Activated naive CD4-positive, alpha-beta T cell treated with anti-CD3 and anti-CD28 coated beads, Interleukin-2, amount 50 U/mL, for 72 hours (primary cell): Measurements from ENCODE around the gene ALDH1A3. TPM values are rescaled to one million over a fixed set of nuclear protein-coding genes. Genes with fewer than 3 reads are reported as not detected.

Experiments used
- ATAC-seq, 2 donors: fragments of 150-1000 bp; cut with Tn5 transposase; 2 replicates each; pipeline ENCODE4 v1.10.0; 2021; ENCODE audit warnings: mild to moderate bottlenecking in 2 of 2, moderate library complexity in 2 of 2
- DNase-seq, 2 donors: peaks; one replicate each; pipeline ENCODE4 v3.0.0; 2021 to 2022; ENCODE audit warnings: low spot score in 2 of 2
- H3K27ac Mint-ChIP-seq, 2 donors: one replicate each; pipeline ENCODE4 v1.8.0; 2022; ENCODE audit warnings: mild to moderate bottlenecking in 2 of 2, mixed read lengths in 2 of 2
- H3K36me3 Mint-ChIP-seq, 2 donors: one replicate each; pipeline ENCODE4 v1.8.0; 2022; ENCODE audit warnings: mixed read lengths in 2 of 2
- H3K9me3 Mint-ChIP-seq, 2 donors: one replicate each; pipeline ENCODE4 v1.8.0; 2022; ENCODE audit warnings: mixed read lengths in 2 of 2
- total RNA-seq, 2 donors: library from RNA; stranded (reverse); gene quantifications; one replicate each; pipeline ENCODE4 v1.2.3, GENCODE V29; 2022

Gene ALDH1A3
- total RNA-seq, 2 donors from 2014 or later, result not detected

DNA sequence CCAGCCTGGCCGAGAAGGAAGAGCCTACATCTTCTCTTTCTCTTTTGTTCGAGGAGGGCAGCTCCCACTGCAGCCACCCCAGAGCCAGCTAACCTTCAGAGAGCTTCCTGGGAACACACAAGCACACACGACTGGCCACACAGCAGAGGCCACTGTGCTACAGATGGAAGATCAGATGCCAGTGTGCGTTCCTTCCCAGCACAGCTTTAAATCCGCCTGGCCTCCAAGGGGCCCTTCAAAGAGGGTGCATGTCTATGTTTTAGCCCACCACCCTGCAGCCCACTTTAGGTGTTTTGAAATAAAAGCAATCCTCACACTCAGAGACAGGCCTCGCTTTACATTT, 12.4 kb downstream of the ALDH1A3 start:
- ATAC-seq (no peak), DNase-seq (no peak)
- Mint-ChIP-seq H3K36me3 (no peaks in the 10 kb centered on the region), H3K27ac (no peak overlapping the region), H3K9me3 (no peaks in the 10 kb centered on the region)

GRCh38 chr15:100893261-100893963, 13.8 kb downstream of the ALDH1A3 start:
- ATAC-seq (no peak), DNase-seq (no peak)
- H3K9me3 Mint-ChIP-seq, result no peaks in the 10 kb centered on the region
- H3K36me3 Mint-ChIP-seq, result no peaks in the 10 kb centered on the region
- no peak overlapping the region for H3K27ac Mint-ChIP-seq

DNA sequence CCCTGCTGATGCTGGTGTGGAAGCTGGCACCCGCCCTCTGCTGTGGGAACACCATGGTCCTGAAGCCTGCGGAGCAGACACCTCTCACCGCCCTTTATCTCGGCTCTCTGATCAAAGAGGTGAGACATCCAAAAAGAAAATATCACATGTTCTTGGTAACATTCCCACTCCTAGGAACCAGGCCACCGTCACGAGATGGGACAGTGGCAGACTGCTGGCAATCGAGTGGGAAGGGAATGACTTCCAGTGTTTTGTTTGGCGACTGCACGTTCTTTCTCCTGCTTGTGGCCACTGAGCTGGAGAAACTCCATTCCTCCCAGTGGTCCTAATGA, 14.3 kb downstream of the ALDH1A3 start:
- H3K9me3 Mint-ChIP-seq, result no peaks in the 10 kb centered on the region
- no peak overlapping the region for H3K27ac Mint-ChIP-seq
- DNase-seq (no peak), ATAC-seq (no peak)
- H3K36me3 Mint-ChIP-seq, result no peaks in the 10 kb centered on the region

DNA sequence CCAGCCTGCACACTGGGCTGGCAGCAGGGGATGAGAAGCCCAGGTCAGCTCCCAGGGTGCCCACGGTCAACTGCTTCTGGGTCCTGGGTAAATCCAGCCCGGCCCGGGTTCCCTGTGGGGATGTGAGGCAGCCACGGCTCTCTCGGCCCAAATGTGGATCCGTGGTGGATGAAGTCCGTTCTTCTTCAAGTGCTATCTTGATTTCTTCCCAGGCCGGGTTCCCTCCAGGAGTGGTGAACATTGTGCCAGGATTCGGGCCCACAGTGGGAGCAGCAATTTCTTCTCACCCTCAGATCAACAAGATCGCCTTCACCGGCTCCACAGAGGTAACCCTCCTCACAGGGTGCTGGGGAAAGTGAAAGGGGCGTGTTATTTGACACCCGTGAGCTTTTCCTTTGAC, 16.1 kb downstream of the ALDH1A3 start:
- ATAC-seq (no peak), DNase-seq (no peak)
- H3K27ac Mint-ChIP-seq, result no peak overlapping the region
- H3K36me3 Mint-ChIP-seq, result no peaks in the 10 kb centered on the region
- no peaks in the 10 kb centered on the region for H3K9me3 Mint-ChIP-seq

DNA sequence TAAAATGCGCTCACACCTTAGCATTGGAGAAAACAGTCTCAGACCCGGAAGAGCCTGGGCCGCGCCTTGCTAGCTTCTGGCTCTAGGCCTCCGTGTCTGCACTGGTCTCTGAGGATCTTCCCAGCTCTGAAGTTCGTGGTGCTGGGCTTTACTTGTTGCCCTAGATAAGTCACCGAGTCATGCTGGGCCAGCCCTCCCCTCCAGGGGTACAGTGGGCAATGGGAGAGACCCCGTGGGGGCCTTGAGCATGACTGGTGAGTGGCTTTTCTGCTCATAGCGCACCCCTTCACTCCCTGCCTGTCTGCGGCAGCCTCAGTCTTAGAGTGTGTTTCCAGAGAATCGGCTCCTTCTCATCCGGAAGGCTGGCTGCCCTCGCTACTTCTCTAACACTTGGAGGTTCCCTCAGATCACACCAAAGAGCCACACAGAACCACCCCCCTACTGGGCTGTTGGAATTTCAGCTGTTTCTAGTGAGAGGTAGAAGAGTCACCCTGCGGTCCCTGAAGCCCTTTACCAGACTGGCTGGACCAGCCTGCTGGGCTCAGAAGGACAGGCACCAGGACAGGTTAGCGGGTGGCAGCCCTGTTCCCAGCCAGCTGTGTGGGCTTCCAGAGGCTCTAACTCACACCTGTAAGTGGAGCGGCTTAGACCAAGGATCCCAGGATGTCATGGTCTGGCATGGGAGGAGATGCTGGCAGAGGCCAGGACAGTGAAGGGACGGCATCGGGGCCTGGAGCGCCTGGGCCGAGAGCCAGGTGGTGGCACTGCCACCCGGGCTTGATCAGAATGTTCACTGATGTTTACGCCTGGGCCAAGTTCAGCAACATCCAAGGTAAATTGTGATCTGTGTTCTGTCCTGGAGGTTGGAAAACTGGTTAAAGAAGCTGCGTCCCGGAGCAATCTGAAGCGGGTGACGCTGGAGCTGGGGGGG, 17.9 kb downstream of the ALDH1A3 start:
- no peak overlapping the region for H3K27ac Mint-ChIP-seq
- ATAC-seq, result no peak

GRCh38 chr15:100898152-100898490, 18.5 kb downstream of the ALDH1A3 start:
- H3K36me3 Mint-ChIP-seq, result no peaks in the 10 kb centered on the region
- H3K9me3 Mint-ChIP-seq, result no peaks in the 10 kb centered on the region
- ATAC-seq, result no peak
- no peak overlapping the region for H3K27ac Mint-ChIP-seq
- no peak for DNase-seq

More for the DNA sequence above, 17.9 kb downstream of the ALDH1A3 start:
- Mint-ChIP-seq H3K9me3 (no peaks in the 10 kb centered on the region), H3K36me3 (no peaks in the 10 kb centered on the region)
- DNase-seq, result no peak

- Mint-ChIP-seq H3K9me3 (no peaks in the 10 kb centered on the region), H3K27ac (no peak overlapping the region), H3K36me3 (no peaks in the 10 kb centered on the region)
- ATAC-seq (no peak), DNase-seq (no peak)
Measured at GRCh38 chr15:100898661-100899462, 19.2 kb downstream of the ALDH1A3 start.

GRCh38 chr15:100899601-100900000, 20.0 kb downstream of the ALDH1A3 start:
- no peak for DNase-seq
- Mint-ChIP-seq H3K9me3 (no peaks in the 10 kb centered on the region), H3K36me3 (no peaks in the 10 kb centered on the region), H3K27ac (no peak overlapping the region)
- ATAC-seq, result no peak

GRCh38 chr15:100900136-100900794, 20.6 kb downstream of the ALDH1A3 start:
- no peaks in the 10 kb centered on the region for H3K9me3 Mint-ChIP-seq
- no peak for DNase-seq
- no peak for ATAC-seq
- H3K36me3 Mint-ChIP-seq, result no peaks in the 10 kb centered on the region
- H3K27ac Mint-ChIP-seq, result no peak overlapping the region

GRCh38 chr15:100900795-100901169, 21.2 kb downstream of the ALDH1A3 start:
- Mint-ChIP-seq H3K36me3 (no peaks in the 10 kb centered on the region), H3K9me3 (no peaks in the 10 kb centered on the region), H3K27ac (no peak overlapping the region)
- DNase-seq, result no peak
- no peak for ATAC-seq

DNA sequence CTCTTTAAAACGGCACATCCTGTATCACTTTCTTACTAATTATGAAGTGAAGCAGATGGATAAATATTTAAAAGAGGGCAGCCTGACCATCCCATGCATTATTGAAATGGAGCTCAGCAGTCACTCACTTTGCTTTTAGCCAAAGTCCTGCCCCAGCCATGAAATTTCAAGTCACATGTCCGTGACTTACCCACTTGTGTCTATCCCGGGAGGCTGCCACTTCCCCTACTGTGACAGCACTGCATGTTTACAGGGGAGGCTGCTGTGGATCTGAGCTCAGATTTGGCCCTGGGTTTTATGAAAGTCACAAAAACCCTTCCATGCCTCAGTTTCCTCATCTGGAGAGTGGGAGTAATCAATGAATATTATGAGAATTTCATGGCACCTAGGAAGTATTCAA, 21.7 kb downstream of the ALDH1A3 start:
- no peak for ATAC-seq
- no peaks in the 10 kb centered on the region for H3K36me3 Mint-ChIP-seq
- H3K9me3 Mint-ChIP-seq, result no peaks in the 10 kb centered on the region
- H3K27ac Mint-ChIP-seq, result no peak overlapping the region
- DNase-seq, result no peak

- Mint-ChIP-seq H3K27ac (no peak overlapping the region), H3K9me3 (no peaks in the 10 kb centered on the region), H3K36me3 (no peaks in the 10 kb centered on the region)
- DNase-seq, result no peak
- no peak for ATAC-seq
Measured at GRCh38 chr15:100901702-100902435, 22.2 kb downstream of the ALDH1A3 start.

DNA sequence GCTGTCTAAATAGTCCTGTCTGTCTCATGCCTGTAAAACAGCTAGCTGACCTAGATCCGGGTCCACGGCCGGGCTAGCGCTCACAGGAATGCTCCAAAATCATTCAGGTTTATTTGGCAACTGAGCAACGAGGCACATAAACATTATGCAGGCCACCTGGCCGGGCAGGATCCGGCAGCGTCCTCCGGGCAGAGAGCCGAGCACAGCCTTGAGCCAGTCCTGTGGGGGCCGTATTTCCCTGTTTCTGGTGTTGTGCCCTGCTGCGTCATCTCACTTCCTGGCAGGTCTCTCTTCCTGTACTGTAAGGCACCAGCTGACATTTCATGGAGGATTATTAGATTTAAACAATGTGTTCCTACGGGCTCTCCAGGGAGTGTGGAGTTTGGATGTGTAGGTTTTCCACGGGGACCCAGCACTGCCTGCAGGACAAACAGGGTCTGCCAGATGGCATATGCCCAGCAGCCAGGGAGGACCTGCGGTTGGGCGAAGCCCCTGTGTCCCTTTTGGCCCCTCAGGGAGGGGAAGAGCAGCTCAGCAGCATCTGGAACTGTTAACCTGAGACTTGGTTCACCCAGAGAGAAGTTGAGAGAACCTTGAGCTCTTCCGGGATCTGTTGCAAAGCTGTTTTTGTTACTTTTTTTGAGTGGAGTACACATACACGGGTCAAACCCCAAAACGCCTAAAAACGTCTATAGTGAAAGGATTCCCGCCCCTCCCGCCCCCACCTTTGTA, 23.0 kb downstream of the ALDH1A3 start:
- H3K9me3 Mint-ChIP-seq, result no peaks in the 10 kb centered on the region
- H3K27ac Mint-ChIP-seq, result no peak overlapping the region
- no peak for ATAC-seq

DNA sequence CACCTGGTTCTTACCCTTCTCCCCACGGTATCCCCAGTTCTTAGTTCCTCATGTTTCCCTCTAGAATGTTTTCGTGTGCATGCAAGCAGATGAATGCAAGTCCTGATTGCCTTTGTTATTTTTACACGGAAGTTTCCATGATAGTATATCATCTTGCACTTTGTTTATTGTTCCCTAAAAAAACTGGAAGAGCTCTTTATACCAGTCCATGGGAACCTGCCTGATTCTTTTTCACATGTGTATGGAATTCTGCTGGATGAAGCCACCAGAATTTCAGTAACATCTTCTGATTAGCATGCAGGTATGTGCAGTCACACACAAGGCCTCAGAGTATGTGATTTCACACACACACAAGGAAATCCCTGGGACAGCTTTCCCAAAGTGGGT, 23.5 kb downstream of the ALDH1A3 start:
- no peaks in the 10 kb centered on the region for H3K9me3 Mint-ChIP-seq
- H3K27ac Mint-ChIP-seq, result no peak overlapping the region
- no peaks in the 10 kb centered on the region for H3K36me3 Mint-ChIP-seq
- no peak for ATAC-seq
- DNase-seq, result no peak

More for the DNA sequence above, 23.0 kb downstream of the ALDH1A3 start:
- no peaks in the 10 kb centered on the region for H3K36me3 Mint-ChIP-seq
- DNase-seq, result no peak

DNA sequence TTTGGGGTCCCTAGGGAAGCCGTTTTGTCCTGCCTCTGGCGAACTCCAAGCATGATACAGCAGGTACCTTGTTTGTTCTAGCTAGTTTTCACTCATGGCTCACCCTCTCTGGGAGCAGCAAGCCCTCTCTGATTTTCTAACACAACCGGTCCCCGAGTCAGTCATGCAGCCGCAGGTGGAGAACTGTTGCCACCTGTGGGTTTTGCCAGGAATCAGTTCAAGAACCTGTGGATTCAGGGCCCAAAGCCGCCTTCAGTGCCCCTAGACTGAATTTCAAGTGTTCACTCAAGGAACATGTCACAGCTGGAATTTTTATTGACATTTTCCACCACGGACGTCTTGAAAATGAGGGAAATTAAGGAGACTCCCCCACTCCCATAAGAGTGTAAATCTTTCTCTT, 26.2 kb downstream of the ALDH1A3 start:
- no peak for ATAC-seq
- Mint-ChIP-seq H3K36me3 (no peaks in the 10 kb centered on the region), H3K9me3 (no peaks in the 10 kb centered on the region), H3K27ac (no peak overlapping the region)
- no peak for DNase-seq

DNA sequence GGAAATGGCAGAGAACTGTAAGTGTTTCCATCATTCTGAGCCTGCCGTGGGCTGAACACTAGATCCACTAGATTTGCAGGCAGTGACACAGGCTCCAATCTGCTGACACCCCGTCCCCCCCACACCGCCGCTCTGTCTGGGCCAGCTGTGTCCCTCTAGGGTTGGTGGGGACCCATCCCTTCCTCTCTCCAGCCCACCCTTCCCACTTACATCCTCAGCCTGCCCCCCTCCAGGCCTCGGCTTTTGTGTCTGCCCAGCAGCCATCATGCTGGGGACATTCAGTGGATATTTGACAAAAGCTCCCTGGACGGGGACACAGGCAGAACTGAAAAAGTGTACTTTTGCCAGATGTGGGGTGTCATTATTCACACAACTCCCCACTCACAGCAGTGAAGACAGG, 28.8 kb downstream of the ALDH1A3 start:
- ATAC-seq (no peak), DNase-seq (no peak)
- peaks cover 0 to 3% of the 10 kb centered on the region in 2 donors for H3K9me3 Mint-ChIP-seq
- H3K27ac Mint-ChIP-seq, result no peak overlapping the region
- peaks cover 0 to 3% of the 10 kb centered on the region in 2 donors for H3K36me3 Mint-ChIP-seq
